Body of pancreas (tissue), 4 donors: ENCODE results near the gene CAMKMT.

Experiments
- POLR2A ChIP-seq, 3 donors: fragments of 450-650 bp; IDR thresholded peaks; one replicate each; pipeline ENCODE4 v1.6.1; 2016; ENCODE audit warnings: antibody characterized with exemption in 3 of 3, mild to moderate bottlenecking in 2 of 3
- TF ChIP-seq, protein P1 (sequence below), 7 experiments: fragments of 450-650 bp in 4 of 7; fragments of 200-600 bp in 3 of 7; sonication (generic) in 3 of 7; IDR thresholded peaks; one replicate each; pipeline ENCODE4 v1.5.1; 2016 to 2019; ENCODE audit warnings: antibody characterized with exemption in 7 of 7

DNA sequence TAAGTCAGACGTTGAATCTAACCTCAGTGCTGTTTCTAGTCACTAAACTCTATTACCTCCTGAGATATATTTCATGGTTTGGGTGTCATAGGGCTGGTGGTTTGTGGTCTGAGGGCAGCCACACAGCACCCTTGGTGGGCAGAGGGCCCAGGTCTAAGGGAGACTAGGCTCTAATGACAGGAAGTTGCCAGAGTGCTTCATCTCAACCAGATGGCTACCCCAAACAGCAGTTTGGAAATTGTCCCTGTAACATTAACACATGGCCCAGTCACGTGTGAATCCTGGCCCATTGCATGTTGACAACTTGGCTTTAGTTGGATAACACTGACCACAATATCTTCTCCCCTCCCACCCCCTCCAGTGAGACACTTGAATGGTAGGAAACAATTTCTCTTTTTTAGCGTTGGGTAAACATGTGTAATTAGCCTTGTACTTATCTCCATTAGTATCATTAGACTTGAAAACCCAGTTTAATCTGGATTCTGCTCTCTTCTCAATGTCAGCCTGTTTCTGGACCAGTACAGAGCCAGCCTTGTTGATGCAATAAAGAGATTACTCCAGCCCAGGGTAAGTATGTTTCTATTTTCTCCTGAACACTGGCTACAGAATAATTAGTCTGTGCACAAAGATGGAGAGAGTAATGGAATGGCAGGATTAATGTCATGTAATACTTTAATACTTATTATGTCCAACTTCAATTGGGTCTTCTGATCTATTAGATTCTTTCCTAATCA is 392.0 kb downstream of the CAMKMT start:
- TF ChIP-seq, protein P1, sequence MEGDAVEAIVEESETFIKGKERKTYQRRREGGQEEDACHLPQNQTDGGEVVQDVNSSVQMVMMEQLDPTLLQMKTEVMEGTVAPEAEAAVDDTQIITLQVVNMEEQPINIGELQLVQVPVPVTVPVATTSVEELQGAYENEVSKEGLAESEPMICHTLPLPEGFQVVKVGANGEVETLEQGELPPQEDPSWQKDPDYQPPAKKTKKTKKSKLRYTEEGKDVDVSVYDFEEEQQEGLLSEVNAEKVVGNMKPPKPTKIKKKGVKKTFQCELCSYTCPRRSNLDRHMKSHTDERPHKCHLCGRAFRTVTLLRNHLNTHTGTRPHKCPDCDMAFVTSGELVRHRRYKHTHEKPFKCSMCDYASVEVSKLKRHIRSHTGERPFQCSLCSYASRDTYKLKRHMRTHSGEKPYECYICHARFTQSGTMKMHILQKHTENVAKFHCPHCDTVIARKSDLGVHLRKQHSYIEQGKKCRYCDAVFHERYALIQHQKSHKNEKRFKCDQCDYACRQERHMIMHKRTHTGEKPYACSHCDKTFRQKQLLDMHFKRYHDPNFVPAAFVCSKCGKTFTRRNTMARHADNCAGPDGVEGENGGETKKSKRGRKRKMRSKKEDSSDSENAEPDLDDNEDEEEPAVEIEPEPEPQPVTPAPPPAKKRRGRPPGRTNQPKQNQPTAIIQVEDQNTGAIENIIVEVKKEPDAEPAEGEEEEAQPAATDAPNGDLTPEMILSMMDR (IDR thresholded peaks at IDR 0.05) = no peak
- no peak for TF ChIP-seq POLR2A (IDR thresholded peaks at IDR 0.05)
